B cell (primary cell): ENCODE data around the gene TOGARAM1. TPM values are rescaled to one million over a fixed set of nuclear protein-coding genes. Genes with fewer than 3 reads are reported as not detected.

Experiments used
- ATAC-seq: fragments of 200-7000 bp; cut with Tn5 transposase; one replicate; pipeline ENCODE4 v1.10.0; 2021; ENCODE audit warnings: low read depth, mild to moderate bottlenecking, moderate number of reproducible peaks, moderate library complexity
- CTCF ChIA-PET: fragments of 350-600 bp; sonication (Branson Sonifier 250); formaldehyde crosslinking; loops from one replicate; lab custom pipeline; 2021; ENCODE audit warnings: antibody characterized with exemption, inconsistent platforms; lab: Charles Lee
- POLR2A ChIA-PET: fragments of 350-600 bp; sonication (Branson Sonifier 250); formaldehyde crosslinking; loops from one replicate; lab custom pipeline; 2021; ENCODE audit warnings: antibody characterized with exemption; lab: Charles Lee
- DNase-seq: peaks from one replicate; pipeline ENCODE4 v3.0.0; 2013
- H2AFZ ChIP-seq: 2 replicates; pipeline ENCODE4 v1.6.1; 2012; ENCODE audit warnings: mild to moderate bottlenecking, low read depth, low read length; ENCODE audit not compliant: insufficient read depth, poor library complexity, severe bottlenecking
- H3K27ac ChIP-seq, 2 donors: 1 replicate in 1 of 2; 2 replicates in 1 of 2; pipeline ENCODE4 v1.5.1; 2012 to 2013; ENCODE audit warnings: low read length in 2 of 2, mild to moderate bottlenecking in 2 of 2, moderate library complexity in 1 of 2
- H3K27me3 ChIP-seq, 4 experiments: fragments of 200-600 bp in 1 of 4; sonication (generic) in 1 of 4; replicated peaks in 1 of 4; 1 replicate in 2 of 4; 2 replicates in 2 of 4; pipeline versions ENCODE4 v1.6.1 to v1.7.0; 2013 to 2016; ENCODE audit warnings: low read length in 3 of 4, mild to moderate bottlenecking in 2 of 4, mixed read lengths in 1 of 4, moderate library complexity in 1 of 4; ENCODE audit not compliant: insufficient read depth in 4 of 4, control insufficient read depth in 3 of 4; ENCODE audit errors: control extremely low read depth in 1 of 4
- H3K36me3 ChIP-seq, 2 experiments: replicated peaks in 1 of 2; 1 replicate in 1 of 2; 2 replicates in 1 of 2; pipeline versions ENCODE4 v1.6.1 to v1.7.1; 2013; ENCODE audit warnings: low read length in 1 of 2; ENCODE audit not compliant: insufficient read depth in 2 of 2, control insufficient read depth in 1 of 2; ENCODE audit errors: control extremely low read depth in 1 of 2, extremely low read depth in 1 of 2
- H3K4me1 ChIP-seq, 2 donors: fragments of 200-600 bp in 1 of 2; sonication (generic) in 1 of 2; 1 replicate in 1 of 2; 2 replicates in 1 of 2; pipeline versions ENCODE4 v1.5.1 to v1.6.1; 2013 to 2017; ENCODE audit warnings: low read length in 2 of 2; ENCODE audit not compliant: control insufficient read depth in 2 of 2, insufficient read depth in 2 of 2
- H3K4me2 ChIP-seq: replicated peaks from 2 replicates; pipeline ENCODE3; 2012; ENCODE audit warnings: mild to moderate bottlenecking, low read depth, low read length; ENCODE audit not compliant: poor library complexity, severe bottlenecking
- H3K4me3 ChIP-seq, 5 experiments: fragments of 200-600 bp in 1 of 5; sonication (generic) in 1 of 5; 1 replicate in 3 of 5; 2 replicates in 2 of 5; pipeline versions ENCODE4 v1.5.1 to v1.7.0; 2011 to 2016; ENCODE audit warnings: low read length in 4 of 5, mild to moderate bottlenecking in 4 of 5, low read depth in 2 of 5, control low read depth in 1 of 5, moderate library complexity in 1 of 5; ENCODE audit not compliant: insufficient read depth in 1 of 5; ENCODE audit errors: control extremely low read depth in 1 of 5, extremely low read depth in 1 of 5
- H3K79me2 ChIP-seq: fragments of 200-600 bp; sonication (generic); one replicate; pipeline ENCODE4 v1.6.0; 2016; ENCODE audit warnings: low read length; ENCODE audit not compliant: control insufficient read depth, insufficient read depth
- H3K9ac ChIP-seq: fragments of 200-600 bp; sonication (generic); 2 replicates; pipeline ENCODE4 v1.6.1; 2017; ENCODE audit warnings: mild to moderate bottlenecking, low read length, moderate library complexity
- H3K9me3 ChIP-seq, 3 donors: one replicate each; pipeline versions ENCODE4 v1.6.1 to v1.7.1; 2013; ENCODE audit warnings: low read length in 2 of 3; ENCODE audit not compliant: control insufficient read depth in 2 of 3, insufficient read depth in 1 of 3; ENCODE audit errors: control extremely low read depth in 1 of 3
- H4K20me1 ChIP-seq: 2 replicates; pipeline ENCODE4 v1.6.0; 2012; ENCODE audit warnings: mild to moderate bottlenecking, low read length; ENCODE audit not compliant: insufficient read depth, control insufficient read depth, poor library complexity, severe bottlenecking
- H3K27ac Mint-ChIP-seq: one replicate; pipeline ENCODE4 v1.8.0; 2021; ENCODE audit warnings: mixed read lengths
- H3K27me3 Mint-ChIP-seq: one replicate; pipeline ENCODE4 v1.8.0; 2021; ENCODE audit warnings: mixed read lengths
- H3K4me1 Mint-ChIP-seq: one replicate; pipeline ENCODE4 v1.8.0; 2021; ENCODE audit warnings: mixed read lengths
- H3K4me3 Mint-ChIP-seq: one replicate; pipeline ENCODE4 v1.8.0; 2021; ENCODE audit warnings: mixed read lengths
- H3K9me3 Mint-ChIP-seq: one replicate; pipeline ENCODE4 v1.8.0; 2022; ENCODE audit warnings: mixed read lengths; ENCODE audit not compliant: insufficient read depth
- EZH2 ChIP-seq: IDR thresholded peaks from 2 replicates; pipeline ENCODE4 v1.6.1; 2012; ENCODE audit warnings: borderline replicate concordance, low read depth, mild to moderate bottlenecking, moderate library complexity, low read length; ENCODE audit not compliant: insufficient read depth, poor library complexity, severe bottlenecking
- WGBS: methylation state at CpG from one replicate; pipeline ENCODE4 v1.1.5; 2013; ENCODE audit warnings: missing lambda C conversion rate; ENCODE audit not compliant: insufficient coverage; 5-methylcytosine and 5-hydroxymethylcytosine counted together
- intact Hi-C: fragments of 100-400 bp; cut with micrococcal nuclease; formaldehyde crosslinking; loops from one replicate; pipeline ENCODE4 v1.10.0; 2022
- polyA plus RNA-seq: library from polyadenylated mRNA; depleted of rRNA; stranded (reverse); fragments of >200 nt; gene quantifications from 2 replicates; pipeline ENCODE4 v1.2.3, GENCODE V29; 2012
- total RNA-seq, 2 donors: library from RNA; stranded (reverse); fragments of 120-200 nt in 1 of 2; gene quantifications; 1 replicate in 1 of 2; 2 replicates in 1 of 2; pipeline versions ENCODE4 v1.2.3 to v1.2.4, GENCODE V29; 2013 to 2022
- TF ChIP-seq, protein P1 (sequence below): fragments of 200-600 bp; IDR thresholded peaks from one replicate; pipeline ENCODE4 v1.8.0; 2022; ENCODE audit warnings: antibody characterized with exemption, mild to moderate bottlenecking

The TOGARAM1 gene
- total and polyA plus RNA-seq, 2 donors (not counting 1 experiment from before 2014, with no cell fraction given), result 3.4 to 23.9 TPM

- Histone ChIP-seq H3K9ac (no peak overlapping the region), H3K36me3 (no peaks in the 10 kb centered on the region), H3K27me3 (no peaks in the 10 kb centered on the region), H4K20me1 (no peaks in the 10 kb centered on the region), H3K4me3 (no peak overlapping the region), H3K9me3 (peaks cover 0 to 11% (median 2%) of the 10 kb centered on the region in 3 donors), H3K79me2 (peaks cover 13% of the 10 kb centered on the region), H3K4me2 (no peak overlapping the region), H3K27ac (no peak overlapping the region), H3K4me1 (peaks cover 0 to 3% of the 10 kb centered on the region in 2 donors), H2AFZ (no peak overlapping the region)
- DNase-seq (no peak), ATAC-seq (no peak)
- Mint-ChIP-seq H3K4me3 (no peak overlapping the region), H3K27ac (no peak overlapping the region), H3K9me3 (peaks cover 4% of the 10 kb centered on the region), H3K27me3 (no peaks in the 10 kb centered on the region), H3K4me1 (peaks cover 7% of the 10 kb centered on the region)
- TF ChIP-seq, protein P1, sequence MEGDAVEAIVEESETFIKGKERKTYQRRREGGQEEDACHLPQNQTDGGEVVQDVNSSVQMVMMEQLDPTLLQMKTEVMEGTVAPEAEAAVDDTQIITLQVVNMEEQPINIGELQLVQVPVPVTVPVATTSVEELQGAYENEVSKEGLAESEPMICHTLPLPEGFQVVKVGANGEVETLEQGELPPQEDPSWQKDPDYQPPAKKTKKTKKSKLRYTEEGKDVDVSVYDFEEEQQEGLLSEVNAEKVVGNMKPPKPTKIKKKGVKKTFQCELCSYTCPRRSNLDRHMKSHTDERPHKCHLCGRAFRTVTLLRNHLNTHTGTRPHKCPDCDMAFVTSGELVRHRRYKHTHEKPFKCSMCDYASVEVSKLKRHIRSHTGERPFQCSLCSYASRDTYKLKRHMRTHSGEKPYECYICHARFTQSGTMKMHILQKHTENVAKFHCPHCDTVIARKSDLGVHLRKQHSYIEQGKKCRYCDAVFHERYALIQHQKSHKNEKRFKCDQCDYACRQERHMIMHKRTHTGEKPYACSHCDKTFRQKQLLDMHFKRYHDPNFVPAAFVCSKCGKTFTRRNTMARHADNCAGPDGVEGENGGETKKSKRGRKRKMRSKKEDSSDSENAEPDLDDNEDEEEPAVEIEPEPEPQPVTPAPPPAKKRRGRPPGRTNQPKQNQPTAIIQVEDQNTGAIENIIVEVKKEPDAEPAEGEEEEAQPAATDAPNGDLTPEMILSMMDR, result no peak
- TF ChIP-seq EZH2, result no peak
- 15% methylated on average over 2 of the region's 2 CpGs for WGBS
- POLR2A ChIA-PET, result no interaction called here
- intact Hi-C loops, result no loop called here
- CTCF ChIA-PET, result no interaction called here
Observed at GRCh38 chr14:44988694-44989093, 26.7 kb downstream of the TOGARAM1 start.

DNA sequence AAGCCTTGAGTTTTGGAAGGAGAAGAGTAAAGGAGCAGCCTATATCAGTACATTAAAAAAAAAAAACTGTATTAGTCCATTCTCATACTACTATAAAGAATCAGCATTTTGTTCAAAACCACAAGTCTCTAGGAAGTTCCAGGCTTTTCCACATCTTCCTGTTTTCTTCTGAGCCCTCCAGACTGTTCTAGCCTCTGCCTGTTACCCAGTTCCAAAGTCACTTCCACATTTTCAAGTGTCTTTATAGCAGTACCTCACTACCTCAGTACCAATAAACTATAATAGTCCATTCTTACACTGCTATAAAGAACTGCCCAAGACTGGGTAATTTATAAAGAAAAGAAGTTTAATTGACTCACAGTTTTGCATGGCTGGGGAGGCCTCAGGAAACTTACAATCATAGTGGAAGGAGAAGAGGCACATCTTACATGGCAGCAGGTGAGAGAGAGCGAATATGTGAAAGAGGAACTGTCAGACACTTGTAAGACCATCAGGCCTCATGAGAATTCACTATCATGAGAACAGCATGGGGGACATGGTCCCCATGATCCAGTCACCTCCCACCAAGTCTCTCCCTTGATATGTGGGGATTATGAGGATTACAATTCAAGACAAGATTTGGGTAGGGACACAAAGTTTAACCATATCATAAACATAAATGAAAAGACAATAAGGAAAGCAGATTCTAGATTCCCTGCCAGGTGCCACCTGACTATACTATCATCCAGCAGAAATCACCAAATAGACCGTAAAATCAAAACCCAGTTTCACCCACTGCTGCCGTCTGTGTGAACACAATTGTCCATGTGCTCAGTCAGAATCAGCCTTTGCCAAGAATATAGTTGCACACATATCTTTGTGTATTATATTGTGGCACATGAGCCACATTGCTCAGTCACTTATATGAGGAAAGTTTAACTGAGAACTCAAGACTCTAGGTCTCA lies 27.8 kb downstream of the TOGARAM1 start:
- Histone ChIP-seq H3K4me3 (no peak overlapping the region), H4K20me1 (no peaks in the 10 kb centered on the region), H3K27me3 (no peaks in the 10 kb centered on the region), H3K27ac (no peak overlapping the region), H3K4me1 (peaks cover 0 to 3% of the 10 kb centered on the region in 2 donors), H3K36me3 (no peaks in the 10 kb centered on the region), H3K9me3 (peaks cover 0 to 11% (median 2%) of the 10 kb centered on the region in 3 donors), H2AFZ (no peak overlapping the region), H3K4me2 (no peak overlapping the region), H3K79me2 (peaks cover 12% of the 10 kb centered on the region), H3K9ac (no peak overlapping the region)
- TF ChIP-seq, protein P1, result no peak
- TF ChIP-seq EZH2, result no peak
- intact Hi-C loops, result no loop called here
- ATAC-seq (no peak), DNase-seq (no peak)
- no peak overlapping the region for H3K27ac Mint-ChIP-seq
- H3K4me1 Mint-ChIP-seq, result peaks cover 7% of the 10 kb centered on the region
- no peak overlapping the region for H3K4me3 Mint-ChIP-seq
- no peaks in the 10 kb centered on the region for H3K27me3 Mint-ChIP-seq
- WGBS, result no CpG with 5 or more reads among the region's 3 CpGs
- POLR2A ChIA-PET, result no interaction called here
- CTCF ChIA-PET, result no interaction called here
- peaks cover 4% of the 10 kb centered on the region for H3K9me3 Mint-ChIP-seq
